Glutamatergic neuron (in vitro differentiated cells): ENCODE measurements around the gene PEPD. TPM values are rescaled to one million over a fixed set of nuclear protein-coding genes. Genes with fewer than 3 reads are reported as not detected.

Source experiments
- DNase-seq: peaks from one replicate; pipeline ENCODE4 v3.0.0; 2022
- H3K27ac Mint-ChIP-seq: one replicate; pipeline ENCODE4 v1.8.0; 2020; ENCODE audit warnings: mild to moderate bottlenecking, mixed read lengths, inconsistent platforms; ENCODE audit not compliant: unreplicated experiment
- H3K27me3 Mint-ChIP-seq: one replicate; pipeline ENCODE4 v1.8.0; 2020; ENCODE audit warnings: mild to moderate bottlenecking, moderate library complexity, mixed read lengths, inconsistent platforms; ENCODE audit not compliant: unreplicated experiment
- H3K36me3 Mint-ChIP-seq: one replicate; pipeline ENCODE4 v1.8.0; 2020; ENCODE audit warnings: mild to moderate bottlenecking, mixed read lengths, inconsistent platforms; ENCODE audit not compliant: unreplicated experiment
- H3K4me1 Mint-ChIP-seq: one replicate; pipeline ENCODE4 v1.8.0; 2020; ENCODE audit warnings: mild to moderate bottlenecking, low read depth, mixed read lengths, inconsistent platforms; ENCODE audit not compliant: unreplicated experiment
- H3K4me3 Mint-ChIP-seq: one replicate; pipeline ENCODE4 v1.8.0; 2020; ENCODE audit warnings: mild to moderate bottlenecking, mixed read lengths, inconsistent platforms; ENCODE audit not compliant: unreplicated experiment
- H3K9me3 Mint-ChIP-seq: one replicate; pipeline ENCODE4 v1.8.0; 2020; ENCODE audit warnings: mild to moderate bottlenecking, moderate library complexity, mixed read lengths, inconsistent platforms; ENCODE audit not compliant: unreplicated experiment
- CTCF ChIP-seq: fragments of 200-600 bp; sonication (generic); IDR thresholded peaks from one replicate; pipeline ENCODE4 v1.5.0; 2021; ENCODE audit not compliant: partially characterized antibody, unreplicated experiment
- total RNA-seq: library from RNA; stranded (reverse); fragmentation: NEBNext Ultra II Directional; extraction: Animal tissue kit (Norgen Biotek cat#: 25700); gene quantifications from one replicate; pipeline ENCODE4 v1.2.1, GENCODE V29; 2021; ENCODE audit not compliant: unreplicated experiment

PEPD gene
- total RNA-seq, 1 donor from 2014 or later: 93.3 TPM

GRCh38 chr19:33441828-33442227 is 79.8 kb downstream of the PEPD start:
- peaks cover 13% of the 10 kb centered on the region for H3K9me3 Mint-ChIP-seq
- DNase-seq: no peak
- peak overlapping the region; percentile 17 for H3K27ac Mint-ChIP-seq
- H3K4me3 Mint-ChIP-seq: no peak overlapping the region
- no peak for TF ChIP-seq CTCF
- H3K27me3 Mint-ChIP-seq: peaks cover 5% of the 10 kb centered on the region
- peaks cover 4% of the 10 kb centered on the region for H3K36me3 Mint-ChIP-seq
- H3K4me1 Mint-ChIP-seq: peaks cover 7% of the 10 kb centered on the region

DNA sequence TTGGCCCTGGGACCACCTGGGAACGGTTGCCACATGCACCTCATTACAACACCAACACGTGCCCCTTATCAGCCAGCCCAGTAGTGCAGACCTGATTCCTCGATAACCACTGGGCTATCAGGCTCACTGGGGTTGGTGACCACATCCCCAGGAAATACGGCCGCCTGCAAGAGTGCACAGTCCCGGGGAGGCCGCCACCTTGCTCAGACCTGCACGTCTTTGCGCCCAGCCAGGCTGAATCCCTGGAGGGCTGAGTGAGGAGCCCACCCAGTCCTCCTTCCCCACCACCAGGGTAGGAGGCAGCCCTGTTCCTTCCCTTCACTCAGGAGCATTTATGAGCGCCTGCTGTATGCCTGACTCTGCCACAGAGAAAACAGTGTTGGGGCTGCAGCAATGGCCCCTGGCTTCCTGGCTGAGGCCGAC is 80.3 kb downstream of the PEPD start:
- peaks cover 4% of the 10 kb centered on the region for H3K36me3 Mint-ChIP-seq
- peaks cover 13% of the 10 kb centered on the region for H3K9me3 Mint-ChIP-seq
- H3K27ac Mint-ChIP-seq: no peak overlapping the region
- no peak overlapping the region for H3K4me3 Mint-ChIP-seq
- no peak for TF ChIP-seq CTCF
- DNase-seq: peak; percentile 8
- H3K4me1 Mint-ChIP-seq: peaks cover 9% of the 10 kb centered on the region
- H3K27me3 Mint-ChIP-seq: peaks cover 5% of the 10 kb centered on the region

DNA sequence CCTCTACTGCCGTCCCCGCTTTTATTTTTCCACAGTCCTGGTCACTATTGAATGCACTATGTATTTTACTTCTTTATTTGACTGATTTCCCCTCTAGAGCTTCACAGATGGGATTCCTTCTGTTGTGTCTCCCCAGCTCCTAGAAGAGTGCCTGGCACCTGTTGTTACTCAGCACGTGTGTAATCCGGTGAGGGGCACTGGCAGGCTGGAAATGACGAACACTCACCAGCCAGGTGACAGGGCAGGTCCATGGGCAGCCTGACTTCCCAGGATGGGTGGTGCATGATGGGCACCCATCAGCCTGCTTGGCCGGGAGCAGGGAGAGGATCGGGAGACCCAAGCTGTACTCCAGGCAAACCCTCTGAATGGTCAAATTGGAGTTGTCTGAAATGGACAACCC is 80.9 kb downstream of the PEPD start:
- Mint-ChIP-seq H3K27me3 (peaks cover 5% of the 10 kb centered on the region), H3K4me3 (no peak overlapping the region), H3K36me3 (peaks cover 4% of the 10 kb centered on the region), H3K27ac (no peak overlapping the region), H3K9me3 (peaks cover 13% of the 10 kb centered on the region), H3K4me1 (peaks cover 9% of the 10 kb centered on the region)
- DNase-seq: peak; percentile 10
- TF ChIP-seq CTCF: no peak

DNA sequence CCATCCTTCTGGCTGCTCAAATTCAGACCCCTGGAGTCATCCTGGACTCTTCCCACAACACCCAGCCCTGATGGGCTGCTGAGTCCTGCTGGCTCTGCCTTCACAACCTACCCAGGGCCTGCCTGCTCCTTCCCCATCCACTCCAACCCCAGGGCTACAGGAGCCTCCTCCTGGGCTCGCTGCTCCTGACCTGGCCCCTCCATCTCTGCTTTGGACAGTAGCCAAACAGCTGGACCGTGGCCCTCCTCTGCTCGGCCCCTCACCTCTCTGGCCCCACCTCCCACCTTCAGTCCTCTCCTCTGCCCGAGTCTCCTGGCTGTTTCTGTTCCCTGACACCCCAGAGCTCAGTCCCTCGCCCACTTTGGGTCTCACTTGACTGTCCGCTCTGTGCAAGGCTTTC is 81.3 kb downstream of the PEPD start:
- H3K36me3 Mint-ChIP-seq: peaks cover 4% of the 10 kb centered on the region
- H3K4me3 Mint-ChIP-seq: no peak overlapping the region
- no peak overlapping the region for H3K27ac Mint-ChIP-seq
- no peak for TF ChIP-seq CTCF
- peak; percentile 2 for DNase-seq
- peaks cover 8% of the 10 kb centered on the region for H3K4me1 Mint-ChIP-seq
- peaks cover 13% of the 10 kb centered on the region for H3K9me3 Mint-ChIP-seq
- peaks cover 5% of the 10 kb centered on the region for H3K27me3 Mint-ChIP-seq

- Mint-ChIP-seq H3K27me3 (peaks cover 7% of the 10 kb centered on the region), H3K4me1 (peaks cover 14% of the 10 kb centered on the region), H3K9me3 (peaks cover 13% of the 10 kb centered on the region), H3K27ac (no peak overlapping the region), H3K4me3 (no peak overlapping the region), H3K36me3 (peaks cover 4% of the 10 kb centered on the region)
- TF ChIP-seq CTCF: no peak
- peak; percentile 4 for DNase-seq
These were observed 82.4 kb downstream of the PEPD start for GRCh38 chr19:33438987-33439781.
